ENCODE data around the gene SOX1. TPM values are rescaled to one million over a fixed set of nuclear protein-coding genes. Genes with fewer than 3 reads are reported as not detected.

SOX1 gene
- total and polyA plus RNA-seq, 2 of the 13 experiments (the other 11 are each of a cell fraction or from before 2014, with no cell fraction given): not detected

DNA sequence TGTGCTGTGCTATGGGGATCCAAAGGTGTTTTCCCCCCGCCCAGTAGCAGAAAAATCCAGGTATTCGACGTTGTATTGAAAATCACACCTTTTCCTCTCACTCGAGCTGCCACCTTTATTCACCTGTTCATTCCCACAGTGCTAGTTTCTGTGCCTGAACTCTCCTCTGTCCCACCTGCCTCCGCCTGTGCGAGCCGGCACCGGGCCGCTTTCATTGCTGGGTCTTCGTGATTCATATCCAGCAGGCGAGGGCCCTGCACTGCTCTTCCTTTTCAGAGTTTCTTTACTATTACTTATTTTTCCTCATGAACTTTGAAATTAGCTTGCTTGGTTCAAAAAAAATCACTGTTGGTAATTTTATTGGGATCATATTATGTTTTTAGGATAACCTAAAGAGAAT, 42.4 kb upstream of the SOX1 start (continued):
- TF ChIP-seq, protein P1, sequence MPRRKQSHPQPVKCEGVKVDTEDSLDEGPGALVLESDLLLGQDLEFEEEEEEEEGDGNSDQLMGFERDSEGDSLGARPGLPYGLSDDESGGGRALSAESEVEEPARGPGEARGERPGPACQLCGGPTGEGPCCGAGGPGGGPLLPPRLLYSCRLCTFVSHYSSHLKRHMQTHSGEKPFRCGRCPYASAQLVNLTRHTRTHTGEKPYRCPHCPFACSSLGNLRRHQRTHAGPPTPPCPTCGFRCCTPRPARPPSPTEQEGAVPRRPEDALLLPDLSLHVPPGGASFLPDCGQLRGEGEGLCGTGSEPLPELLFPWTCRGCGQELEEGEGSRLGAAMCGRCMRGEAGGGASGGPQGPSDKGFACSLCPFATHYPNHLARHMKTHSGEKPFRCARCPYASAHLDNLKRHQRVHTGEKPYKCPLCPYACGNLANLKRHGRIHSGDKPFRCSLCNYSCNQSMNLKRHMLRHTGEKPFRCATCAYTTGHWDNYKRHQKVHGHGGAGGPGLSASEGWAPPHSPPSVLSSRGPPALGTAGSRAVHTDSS (CRISPR knock-in tag; conservative IDR thresholded peaks at IDR 0.05): no peak
- no peak for TF ChIP-seq KLF16 (CRISPR knock-in tag; IDR thresholded peaks at IDR 0.05)
- no peak for TF ChIP-seq KMT2B (CRISPR knock-in tag; IDR thresholded peaks at IDR 0.05)
- TF ChIP-seq, protein P2, sequence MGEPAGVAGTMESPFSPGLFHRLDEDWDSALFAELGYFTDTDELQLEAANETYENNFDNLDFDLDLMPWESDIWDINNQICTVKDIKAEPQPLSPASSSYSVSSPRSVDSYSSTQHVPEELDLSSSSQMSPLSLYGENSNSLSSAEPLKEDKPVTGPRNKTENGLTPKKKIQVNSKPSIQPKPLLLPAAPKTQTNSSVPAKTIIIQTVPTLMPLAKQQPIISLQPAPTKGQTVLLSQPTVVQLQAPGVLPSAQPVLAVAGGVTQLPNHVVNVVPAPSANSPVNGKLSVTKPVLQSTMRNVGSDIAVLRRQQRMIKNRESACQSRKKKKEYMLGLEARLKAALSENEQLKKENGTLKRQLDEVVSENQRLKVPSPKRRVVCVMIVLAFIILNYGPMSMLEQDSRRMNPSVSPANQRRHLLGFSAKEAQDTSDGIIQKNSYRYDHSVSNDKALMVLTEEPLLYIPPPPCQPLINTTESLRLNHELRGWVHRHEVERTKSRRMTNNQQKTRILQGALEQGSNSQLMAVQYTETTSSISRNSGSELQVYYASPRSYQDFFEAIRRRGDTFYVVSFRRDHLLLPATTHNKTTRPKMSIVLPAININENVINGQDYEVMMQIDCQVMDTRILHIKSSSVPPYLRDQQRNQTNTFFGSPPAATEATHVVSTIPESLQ (CRISPR knock-in tag; conservative IDR thresholded peaks at IDR 0.05): no peak
- no peak for TF ChIP-seq ZNF350 (CRISPR knock-in tag; IDR thresholded peaks at IDR 0.05; ENCODE audit: borderline replicate concordance, low read depth)
- TF ChIP-seq KDM1A (CRISPR knock-in tag; IDR thresholded peaks at IDR 0.05): no peak
- no peak for TF ChIP-seq IRF1 (CRISPR knock-in tag; IDR thresholded peaks at IDR 0.05; ENCODE audit: low read depth)

- FAIRE-seq (no peak), ATAC-seq (no peak), DNase-seq (ENCODE audit: low spot score) (no peak)
- POLR2A ChIA-PET: no interaction called here
- no peaks in the 10 kb centered on the region for H3K4me1 ChIP-seq (ENCODE audit: insufficient read depth, low read length)
- H3K9me3 ChIP-seq (ENCODE audit: low read length): no peaks in the 10 kb centered on the region
- no peaks in the 10 kb centered on the region for H4K20me1 ChIP-seq (ENCODE audit: insufficient read depth, low read length)
- H3K36me3 ChIP-seq (replicated peaks in 1 of 2; ENCODE audit: control insufficient read depth in 1 of 2, insufficient read depth in 2 of 2, low read length in 2 of 2): no peaks in the 10 kb centered on the region
- BruUV-seq (replicated peaks): no TSS peak
- H3K4me2 ChIP-seq (ENCODE audit: low read depth, low read length): no peak overlapping the region
- no peak overlapping the region for H3K9ac ChIP-seq (ENCODE audit: insufficient read depth, low read depth, low read length)
- peaks cover 5 to 70% of the 10 kb centered on the region in 2 experiments for H3K27me3 ChIP-seq (ENCODE audit: control insufficient read depth in 1 of 2, insufficient read depth in 2 of 2, low read length in 2 of 2)
- intact Hi-C loops (cut with micrococcal nuclease; ENCODE audit: unreplicated experiment): no loop called here
- WGBS (ENCODE audit: low lambda C conversion rate): 4% methylated on average over 4 of the region's 11 CpGs
- H3K27ac ChIP-seq (ENCODE audit: extremely low read length, insufficient read depth, low read length): no peak overlapping the region
- in situ Hi-C loops (cut with HindIII; ENCODE audit: extremely low pct_ligation_motif_present, low pct_unique_long_range_greater_than_20kb): no loop called here
- CTCF ChIA-PET (ENCODE audit: low intra/inter-chr PET ratio, low total read pairs): no interaction called here
- no peak overlapping the region for H3K4me3 ChIP-seq (replicated peaks in 1 of 3; ENCODE audit: insufficient read depth in 1 of 3, low read depth in 2 of 3, low read length in 3 of 3)
- H3K79me2 ChIP-seq (ENCODE audit: insufficient read depth, low read length): no peaks in the 10 kb centered on the region
- H2AFZ ChIP-seq (ENCODE audit: low read length): no peak overlapping the region
- no peak for TF ChIP-seq SNAPC2 (CRISPR knock-in tag; IDR thresholded peaks at IDR 0.05)
- no peak for TF ChIP-seq ZNF251 (CRISPR knock-in tag; IDR thresholded peaks at IDR 0.05)
- TF ChIP-seq RAD21 (CRISPR knock-in tag; IDR thresholded peaks at IDR 0.05): no peak
- no peak for TF ChIP-seq ZIK1 (CRISPR knock-in tag; IDR thresholded peaks at IDR 0.05; ENCODE audit: borderline replicate concordance, low read depth)
- no peak for TF ChIP-seq GLMP (CRISPR knock-in tag; IDR thresholded peaks at IDR 0.05; ENCODE audit: borderline replicate concordance)
Observed at GRCh38 chr13:112027250-112027649, 39.7 kb upstream of the SOX1 start.
